ENCODE measurements around the gene LGALS8. TPM values are rescaled to one million over a fixed set of nuclear protein-coding genes. Genes with fewer than 3 reads are reported as not detected.

LGALS8 gene
- 57.7 and 58.1 TPM in 2 replicates for total RNA-seq (2014; rRNA removed; shearing (Covaris generic))

GRCh38 chr1:236523704-236524141, at the start of gene LGALS8:
TSS of gene LGALS8 (plus strand) at chr1:236523982. CDS start at chr1:236526071, 2,089 bp downstream.

Other genes with a start within 250 kb of the LGALS8 start
- 26.0 and 35.0 TPM in 2 replicates for gene ERO1B, start 242.0 kb upstream of the LGALS8 start, total RNA-seq (2014; rRNA removed; shearing (Covaris generic))
- 0.13 and 1.2 TPM in 2 replicates for gene EDARADD, start 129.7 kb upstream of the LGALS8 start, total RNA-seq (2014; rRNA removed; shearing (Covaris generic))
- 75.0 and 76.4 TPM in 2 replicates for gene HEATR1, start 80.5 kb downstream of the LGALS8 start, total RNA-seq (2014; rRNA removed; shearing (Covaris generic))
- 0.32 and 2.0 TPM in 2 replicates for gene ACTN2, start 162.5 kb downstream of the LGALS8 start, total RNA-seq (2014; rRNA removed; shearing (Covaris generic))

All from A375 (cell line).